Breast epithelium (tissue), 3 donors: ENCODE data around the gene NMT2.

ENCODE experiments used
- POLR2A ChIP-seq: fragments of 450-650 bp; IDR thresholded peaks from one replicate; pipeline ENCODE4 v1.6.1; 2016; ENCODE audit warnings: antibody characterized with exemption, mild to moderate bottlenecking, moderate library complexity
- POLR2AphosphoS5 ChIP-seq, 3 donors: sonication (generic); formaldehyde crosslinking; IDR thresholded peaks; one replicate each; pipeline ENCODE4 v1.6.1; 2017; ENCODE audit warnings: antibody characterized with exemption in 3 of 3
- TF ChIP-seq, protein P1 (sequence below), 3 donors: fragments of 450-650 bp; IDR thresholded peaks; one replicate each; pipeline ENCODE4 v1.5.1; 2016 to 2017; ENCODE audit warnings: antibody characterized with exemption in 3 of 3, mild to moderate bottlenecking in 3 of 3, moderate library complexity in 3 of 3

GRCh38 chr10:15067154-15067553 is 101.3 kb downstream of the NMT2 start:
- TF ChIP-seq, protein P1, sequence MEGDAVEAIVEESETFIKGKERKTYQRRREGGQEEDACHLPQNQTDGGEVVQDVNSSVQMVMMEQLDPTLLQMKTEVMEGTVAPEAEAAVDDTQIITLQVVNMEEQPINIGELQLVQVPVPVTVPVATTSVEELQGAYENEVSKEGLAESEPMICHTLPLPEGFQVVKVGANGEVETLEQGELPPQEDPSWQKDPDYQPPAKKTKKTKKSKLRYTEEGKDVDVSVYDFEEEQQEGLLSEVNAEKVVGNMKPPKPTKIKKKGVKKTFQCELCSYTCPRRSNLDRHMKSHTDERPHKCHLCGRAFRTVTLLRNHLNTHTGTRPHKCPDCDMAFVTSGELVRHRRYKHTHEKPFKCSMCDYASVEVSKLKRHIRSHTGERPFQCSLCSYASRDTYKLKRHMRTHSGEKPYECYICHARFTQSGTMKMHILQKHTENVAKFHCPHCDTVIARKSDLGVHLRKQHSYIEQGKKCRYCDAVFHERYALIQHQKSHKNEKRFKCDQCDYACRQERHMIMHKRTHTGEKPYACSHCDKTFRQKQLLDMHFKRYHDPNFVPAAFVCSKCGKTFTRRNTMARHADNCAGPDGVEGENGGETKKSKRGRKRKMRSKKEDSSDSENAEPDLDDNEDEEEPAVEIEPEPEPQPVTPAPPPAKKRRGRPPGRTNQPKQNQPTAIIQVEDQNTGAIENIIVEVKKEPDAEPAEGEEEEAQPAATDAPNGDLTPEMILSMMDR (IDR thresholded peaks at IDR 0.05): no peak
- TF ChIP-seq POLR2A (no peak), POLR2AphosphoS5 (IDR thresholded peaks at IDR 0.05) (no peak)
